MM.1S (cell line): ENCODE results near the gene ACCSL.

Experiments used
- DNase-seq: peaks from one replicate; pipeline ENCODE4 v3.0.0-alpha.2; 2015
- H2AFZ ChIP-seq: fragments of 300-600 bp; sonication (generic); 2 replicates; pipeline ENCODE4 v1.6.0; 2016; ENCODE audit warnings: antibody characterized with exemption, low read length
- H3F3A ChIP-seq: fragments of 300-600 bp; sonication (generic); 2 replicates; pipeline ENCODE4 v1.6.1; 2016; ENCODE audit warnings: mild to moderate bottlenecking, antibody characterized with exemption, low read length, moderate library complexity, mixed read lengths; ENCODE audit not compliant: insufficient read depth
- H3K27ac ChIP-seq: fragments of 300-600 bp; sonication (generic); 2 replicates; pipeline ENCODE4 v1.5.1; 2016; ENCODE audit warnings: mild to moderate bottlenecking, low read length
- H3K27me3 ChIP-seq: fragments of 300-600 bp; sonication (generic); replicated peaks from 2 replicates; pipeline ENCODE4 v1.6.0; 2016; ENCODE audit warnings: low read length; ENCODE audit not compliant: insufficient read depth
- H3K36me3 ChIP-seq: fragments of 300-600 bp; sonication (generic); replicated peaks from 2 replicates; pipeline ENCODE4 v1.6.1; 2016; ENCODE audit warnings: mild to moderate bottlenecking, low read length, mixed read lengths; ENCODE audit not compliant: insufficient read depth
- H3K4me1 ChIP-seq: fragments of 300-600 bp; sonication (generic); 2 replicates; pipeline ENCODE4 v1.6.1; 2016; ENCODE audit warnings: low read length, mixed read lengths
- H3K4me2 ChIP-seq: fragments of 300-600 bp; sonication (generic); 2 replicates; pipeline ENCODE4 v1.6.0; 2016; ENCODE audit warnings: low read depth, low read length
- H3K4me3 ChIP-seq: fragments of 300-600 bp; sonication (generic); 2 replicates; pipeline ENCODE4 v1.5.1; 2016; ENCODE audit warnings: low read length, mixed read lengths
- H3K79me2 ChIP-seq: fragments of 300-600 bp; sonication (generic); 2 replicates; pipeline ENCODE4 v1.6.1; 2016; ENCODE audit warnings: mixed run types, low read length, mixed read lengths
- H3K9ac ChIP-seq: fragments of 300-600 bp; sonication (generic); 2 replicates; pipeline ENCODE4 v1.6.1; 2016; ENCODE audit warnings: low read length, mixed read lengths
- H3K9me2 ChIP-seq: fragments of 300-600 bp; sonication (generic); replicated peaks from 2 replicates; pipeline ENCODE4 v1.6.1; 2016; ENCODE audit warnings: mild to moderate bottlenecking, low read length, mixed read lengths; ENCODE audit not compliant: insufficient read depth
- H3K9me3 ChIP-seq: fragments of 300-600 bp; sonication (generic); replicated peaks from 2 replicates; pipeline ENCODE4 v1.6.1; 2016; ENCODE audit warnings: mild to moderate bottlenecking, low read length, mixed read lengths; ENCODE audit not compliant: insufficient read depth
- H4K20me1 ChIP-seq: fragments of 300-600 bp; sonication (generic); 2 replicates; pipeline ENCODE4 v1.6.1; 2016; ENCODE audit warnings: mild to moderate bottlenecking, low read length, moderate library complexity, mixed read lengths; ENCODE audit not compliant: insufficient read depth
- EZH2 ChIP-seq: fragments of 300-600 bp; sonication (generic); optimal IDR thresholded peaks from 2 replicates; pipeline ENCODE3; 2017; ENCODE audit warnings: low read depth, mild to moderate bottlenecking, antibody characterized with exemption, low read length, mixed read lengths
- EZH2phosphoT487 ChIP-seq: fragments of 300-600 bp; sonication (generic); IDR thresholded peaks from 2 replicates; pipeline ENCODE4 v1.6.1; 2018; ENCODE audit warnings: antibody characterized with exemption, low read length
- TF ChIP-seq, protein P1 (sequence below): fragments of 300-600 bp; sonication (generic); IDR thresholded peaks from 2 replicates; pipeline ENCODE4 v1.5.1; 2016; ENCODE audit warnings: antibody characterized with exemption, low read length, mixed read lengths

Gene ACCSL

DNA sequence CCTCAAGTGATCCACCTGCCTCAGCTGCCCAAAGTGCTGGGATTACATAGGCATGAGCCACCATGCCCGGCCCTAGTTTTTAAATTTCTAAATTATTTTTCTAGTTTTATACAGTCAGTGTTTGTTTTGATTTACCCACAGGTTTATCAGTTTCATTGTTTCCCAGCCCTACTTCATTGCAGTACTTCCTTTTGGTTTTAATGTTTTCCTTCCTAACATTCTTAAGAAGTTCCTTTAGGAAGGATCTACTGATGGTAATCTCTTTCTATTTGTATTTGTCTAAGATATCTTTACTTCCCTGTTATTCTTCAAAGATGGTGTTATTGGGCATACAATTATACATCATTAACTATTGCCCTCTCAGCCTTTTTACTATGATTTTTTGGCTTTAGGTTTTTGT, 42.8 kb downstream of the ACCSL start:
- Histone ChIP-seq H3K27ac (no peak overlapping the region), H4K20me1 (no peaks in the 10 kb centered on the region), H3K27me3 (no peaks in the 10 kb centered on the region), H3K36me3 (no peaks in the 10 kb centered on the region), H2AFZ (no peak overlapping the region), H3K9ac (no peak overlapping the region), H3K79me2 (no peaks in the 10 kb centered on the region), H3K4me3 (no peak overlapping the region), H3K4me1 (0 out of 2 replicates have a peak, but pooled peaks cover 4% of the 10 kb centered on the region), H3K4me2 (no peak overlapping the region), H3K9me3 (no peaks in the 10 kb centered on the region), H3F3A (no peaks in the 10 kb centered on the region), H3K9me2 (no peaks in the 10 kb centered on the region)
- DNase-seq: no peak
- TF ChIP-seq EZH2: no peak
- TF ChIP-seq, protein P1, sequence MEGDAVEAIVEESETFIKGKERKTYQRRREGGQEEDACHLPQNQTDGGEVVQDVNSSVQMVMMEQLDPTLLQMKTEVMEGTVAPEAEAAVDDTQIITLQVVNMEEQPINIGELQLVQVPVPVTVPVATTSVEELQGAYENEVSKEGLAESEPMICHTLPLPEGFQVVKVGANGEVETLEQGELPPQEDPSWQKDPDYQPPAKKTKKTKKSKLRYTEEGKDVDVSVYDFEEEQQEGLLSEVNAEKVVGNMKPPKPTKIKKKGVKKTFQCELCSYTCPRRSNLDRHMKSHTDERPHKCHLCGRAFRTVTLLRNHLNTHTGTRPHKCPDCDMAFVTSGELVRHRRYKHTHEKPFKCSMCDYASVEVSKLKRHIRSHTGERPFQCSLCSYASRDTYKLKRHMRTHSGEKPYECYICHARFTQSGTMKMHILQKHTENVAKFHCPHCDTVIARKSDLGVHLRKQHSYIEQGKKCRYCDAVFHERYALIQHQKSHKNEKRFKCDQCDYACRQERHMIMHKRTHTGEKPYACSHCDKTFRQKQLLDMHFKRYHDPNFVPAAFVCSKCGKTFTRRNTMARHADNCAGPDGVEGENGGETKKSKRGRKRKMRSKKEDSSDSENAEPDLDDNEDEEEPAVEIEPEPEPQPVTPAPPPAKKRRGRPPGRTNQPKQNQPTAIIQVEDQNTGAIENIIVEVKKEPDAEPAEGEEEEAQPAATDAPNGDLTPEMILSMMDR: no peak
- TF ChIP-seq EZH2phosphoT487: no peak

DNA sequence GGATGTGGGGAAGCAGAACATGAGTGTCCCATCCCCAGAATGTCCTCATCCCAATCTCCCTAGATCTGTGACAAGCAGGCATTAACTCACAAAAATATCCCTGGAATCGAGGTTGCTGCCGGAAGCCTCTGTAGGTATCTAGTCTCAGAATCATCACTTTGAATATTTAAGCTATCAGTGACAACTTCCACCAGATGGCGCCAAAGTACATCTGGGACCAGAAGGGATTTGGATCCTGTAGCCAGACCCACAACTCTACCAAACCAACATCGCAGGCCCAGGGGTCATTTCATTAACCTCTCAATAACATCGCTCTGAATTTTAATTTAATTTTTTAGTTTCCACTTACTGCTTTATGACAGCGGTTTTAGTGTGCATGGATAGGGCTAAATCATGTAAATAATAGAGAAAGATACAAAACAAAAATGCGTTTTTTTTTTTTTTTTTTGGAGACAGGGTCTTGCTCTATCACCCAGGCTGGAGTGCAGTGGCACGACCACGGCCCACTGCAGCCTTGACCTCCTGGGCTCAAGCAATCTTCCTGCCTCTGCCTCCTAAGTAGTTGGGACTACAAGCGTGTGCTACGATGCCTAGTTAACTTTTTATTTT, 46.6 kb downstream of the ACCSL start:
- Histone ChIP-seq H4K20me1 (no peaks in the 10 kb centered on the region; the same call in 1 of the 2 replicates), H3K4me3 (no peak overlapping the region), H2AFZ (no peak overlapping the region), H3K4me2 (no peak overlapping the region), H3K36me3 (no peaks in the 10 kb centered on the region), H3K27me3 (no peaks in the 10 kb centered on the region), H3K9me2 (no peaks in the 10 kb centered on the region), H3K9me3 (no peaks in the 10 kb centered on the region), H3K9ac (no peak overlapping the region), H3K79me2 (peaks cover 18% of the 10 kb centered on the region), H3K27ac (no peak overlapping the region), H3F3A (no peaks in the 10 kb centered on the region), H3K4me1 (peaks cover 10% of the 10 kb centered on the region)
- peak; percentile 84 for DNase-seq
- TF ChIP-seq, protein P1: peak; percentile 73
- no peak for TF ChIP-seq EZH2

DNA sequence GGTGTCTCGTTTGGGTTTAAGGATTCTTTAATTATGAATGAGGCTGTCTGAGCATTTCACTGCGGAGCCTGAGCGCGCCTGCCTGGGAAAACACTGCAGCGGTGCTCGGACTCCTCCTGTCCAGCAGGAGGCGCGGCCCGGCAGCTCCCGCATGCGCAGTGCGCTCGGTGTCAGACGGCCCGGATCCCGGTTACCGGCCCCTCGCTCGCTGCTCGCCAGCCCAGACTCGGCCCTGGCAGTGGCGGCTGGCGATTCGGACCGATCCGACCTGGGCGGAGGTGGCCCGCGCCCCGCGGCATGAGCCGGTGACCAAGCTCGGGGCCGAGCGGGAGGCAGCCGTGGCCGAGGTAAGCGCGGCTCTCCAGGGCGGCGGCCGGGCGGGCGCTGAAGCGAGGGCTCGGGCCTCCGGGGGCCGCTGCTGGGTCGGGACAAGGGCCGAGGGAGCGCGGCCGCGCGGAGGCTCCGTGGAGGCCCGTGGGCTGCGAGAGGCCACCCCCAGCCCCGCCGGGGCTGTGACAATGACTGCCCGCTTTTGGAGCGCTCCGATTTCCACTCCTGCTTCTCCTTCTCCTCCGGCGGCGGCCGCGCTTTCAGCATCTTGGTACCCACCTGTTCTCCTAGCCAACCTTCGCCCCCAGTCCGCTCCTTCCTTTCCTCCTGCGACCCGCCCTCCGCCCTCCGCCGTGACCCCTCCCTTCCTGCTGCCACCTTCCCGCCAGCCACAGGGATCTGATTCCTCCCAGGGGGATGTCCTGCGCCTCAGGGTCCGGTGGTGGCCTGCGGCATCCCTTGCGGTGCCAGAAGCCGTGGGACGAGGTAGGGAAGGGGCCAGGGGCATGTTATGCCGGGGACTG, 48.0 kb downstream of the ACCSL start, which contains the start of gene EXT2:
TSS of gene EXT2 (plus strand) at position 173 of the 854 bp plus-strand sequence. CDS start 12,035 bp downstream, outside the sequence.
- no peaks in the 10 kb centered on the region for H3K36me3 ChIP-seq
- H3K4me2 ChIP-seq: peak within 1 kb of the TSS; percentile 96
- TF ChIP-seq, protein P1: peak; percentile 79
- no peak for TF ChIP-seq EZH2phosphoT487
- H2AFZ ChIP-seq: peak within 1 kb of the TSS; percentile 86
- peak within 1 kb of the TSS; percentile 96 for H3K4me3 ChIP-seq
- no peaks in the 10 kb centered on the region; the same call in 1 of the 2 replicates for H4K20me1 ChIP-seq
- peaks cover 18% of the 10 kb centered on the region for H3K79me2 ChIP-seq
- H3F3A ChIP-seq: no peaks in the 10 kb centered on the region
- H3K27me3 ChIP-seq: no peaks in the 10 kb centered on the region
- H3K9me3 ChIP-seq: no peaks in the 10 kb centered on the region
- H3K4me1 ChIP-seq: peaks cover 10% of the 10 kb centered on the region
- peak; percentile 91 for DNase-seq
- no peak within 1 kb of the TSS for H3K27ac ChIP-seq
- H3K9me2 ChIP-seq: no peaks in the 10 kb centered on the region
- peak within 1 kb of the TSS; percentile 73 for H3K9ac ChIP-seq
